Naive thymus-derived CD8-positive, alpha-beta T cell (primary cell): ENCODE measurements around the gene USP46. TPM values are rescaled to one million over a fixed set of nuclear protein-coding genes. Genes with fewer than 3 reads are reported as not detected.
A peak's percentile ranks its signal among the peaks of the same experiment; 100 is the strongest.

ENCODE experiments used
- ATAC-seq, 2 donors: fragments of 150-1000 bp; cut with Tn5 transposase in 1 of 2; sonication (Bioruptor Pico), chemical (Tn5 transposase) in 1 of 2; 1 replicate in 1 of 2; 2 replicates in 1 of 2; pipeline ENCODE4 v1.10.0; 2021; ENCODE audit warnings: mild to moderate bottlenecking in 2 of 2, moderate library complexity in 2 of 2
- POLR2A ChIA-PET: fragments of 350-600 bp; sonication (Branson Sonifier 250); formaldehyde crosslinking; loops from one replicate; lab custom pipeline; 2021; ENCODE audit warnings: antibody characterized with exemption; lab: Charles Lee
- DNase-seq, 10 donors: peaks; one replicate each; pipeline versions ENCODE4 v3.0.0 to v3.0.0-alpha.2; 2020 to 2022
- H3K27ac Mint-ChIP-seq, 10 donors: one replicate each; pipeline ENCODE4 v1.8.0; 2020 to 2022; ENCODE audit warnings: mild to moderate bottlenecking in 10 of 10, mixed read lengths in 10 of 10, moderate library complexity in 4 of 10, inconsistent platforms in 1 of 10
- H3K27me3 Mint-ChIP-seq, 5 donors: one replicate each; pipeline ENCODE4 v1.8.0; 2021 to 2022; ENCODE audit warnings: mixed read lengths in 5 of 5
- H3K36me3 Mint-ChIP-seq, 3 donors: one replicate each; pipeline ENCODE4 v1.8.0; 2020 to 2022; ENCODE audit warnings: mixed read lengths in 3 of 3, mild to moderate bottlenecking in 2 of 3, inconsistent platforms in 1 of 3
- H3K4me1 Mint-ChIP-seq, 4 donors: one replicate each; pipeline ENCODE4 v1.8.0; 2021 to 2022; ENCODE audit warnings: mixed read lengths in 4 of 4
- H3K4me3 Mint-ChIP-seq, 10 donors: one replicate each; pipeline ENCODE4 v1.8.0; 2020 to 2022; ENCODE audit warnings: mild to moderate bottlenecking in 10 of 10, mixed read lengths in 10 of 10, moderate library complexity in 6 of 10, inconsistent platforms in 1 of 10
- H3K9me3 Mint-ChIP-seq, 9 donors: one replicate each; pipeline ENCODE4 v1.8.0; 2020 to 2022; ENCODE audit warnings: mixed read lengths in 9 of 9, mild to moderate bottlenecking in 3 of 9, inconsistent platforms in 1 of 9, moderate library complexity in 1 of 9
- polyA plus RNA-seq, 3 donors: library from polyadenylated mRNA; unstranded; fragments of 300-500 nt; fragmentation: Illumina TruSeq; gene quantifications; one replicate each; pipeline ENCODE4 v1.2.3, GENCODE V29; 2021
- total RNA-seq, 8 experiments: library from RNA in 2 of 8; stranded (reverse) in 2 of 8; gene quantifications; one replicate each; pipeline ENCODE4 v1.2.3 and lab custom pipeline; 2021 to 2026

USP46 gene
- total and polyA plus RNA-seq, 5 experiments from 2014 or later = 0.24 to 3.9 (median 1.5) TPM; not detected in 1

- ATAC-seq (no peak), DNase-seq (no peak)
- Mint-ChIP-seq H3K27ac (no peak overlapping the region), H3K4me3 (no peak overlapping the region), H3K4me1 (no peaks in the 10 kb centered on the region), H3K27me3 (peaks cover 2 to 9% (median 5%) of the 10 kb centered on the region in 5 donors), H3K9me3 (peaks cover 0 to 15% (median 3%) of the 10 kb centered on the region in 9 donors), H3K36me3 (peaks cover 0 to 4% (median 0%) of the 10 kb centered on the region in 3 donors)
- POLR2A ChIA-PET = no interaction called here
Observed at GRCh38 chr4:52675111-52675510, 16.0 kb upstream of the USP46 start.

- no peak for ATAC-seq
- POLR2A ChIA-PET = no interaction called here
- Mint-ChIP-seq H3K4me3 (no peak overlapping the region), H3K27ac (no peak overlapping the region), H3K4me1 (no peaks in the 10 kb centered on the region), H3K27me3 (peaks cover 16 to 45% (median 22%) of the 10 kb centered on the region in 5 donors), H3K36me3 (peaks cover 3 to 6% (median 4%) of the 10 kb centered on the region in 3 donors), H3K9me3 (peaks cover 0 to 15% (median 3%) of the 10 kb centered on the region in 9 donors)
- no peak for DNase-seq
Observed at GRCh38 chr4:52670739-52671138, 11.6 kb upstream of the USP46 start.

GRCh38 chr4:52670121-52670520 is 11.0 kb upstream of the USP46 start:
- peak overlapping the region in 1 of 10 donors; percentile 73 for H3K27ac Mint-ChIP-seq

GRCh38 chr4:52665592-52665991 is 6.5 kb upstream of the USP46 start:
- Mint-ChIP-seq H3K9me3 (peaks cover 0 to 6% (median 0%) of the 10 kb centered on the region in 9 donors), H3K36me3 (peaks cover 3 to 11% (median 8%) of the 10 kb centered on the region in 3 donors), H3K4me3 (no peak overlapping the region), H3K27me3 (peaks cover 31 to 78% (median 47%) of the 10 kb centered on the region in 5 donors), H3K4me1 (peaks cover 2 to 4% (median 3%) of the 10 kb centered on the region in 4 donors), H3K27ac (no peak overlapping the region)
- POLR2A ChIA-PET = no interaction called here
- DNase-seq (no peak), ATAC-seq (peak in 1 of 2 donors; percentile 49)

More at GRCh38 chr4:52670121-52670520, 11.0 kb upstream of the USP46 start:
- ATAC-seq (no peak), DNase-seq (no peak)
- Mint-ChIP-seq H3K4me1 (peaks cover 0 to 2% (median 0%) of the 10 kb centered on the region in 4 donors), H3K9me3 (peaks cover 0 to 15% (median 3%) of the 10 kb centered on the region in 9 donors), H3K36me3 (peaks cover 3 to 6% (median 4%) of the 10 kb centered on the region in 3 donors), H3K4me3 (no peak overlapping the region), H3K27me3 (peaks cover 19 to 51% (median 27%) of the 10 kb centered on the region in 5 donors)
- POLR2A ChIA-PET = no interaction called here

- Mint-ChIP-seq H3K4me3 (no peak overlapping the region), H3K36me3 (peaks cover 3 to 15% (median 8%) of the 10 kb centered on the region in 3 donors), H3K4me1 (peaks cover 8 to 11% (median 10%) of the 10 kb centered on the region in 4 donors), H3K27me3 (peaks cover 30 to 74% (median 48%) of the 10 kb centered on the region in 5 donors), H3K27ac (no peak overlapping the region), H3K9me3 (peaks cover 0 to 6% (median 0%) of the 10 kb centered on the region in 9 donors)
- POLR2A ChIA-PET = no interaction called here
- DNase-seq (no peak), ATAC-seq (no peak)
Observed at GRCh38 chr4:52664479-52664878, 5.4 kb upstream of the USP46 start.

- H3K4me3 Mint-ChIP-seq = no peak overlapping the region
- peaks cover 0 to 6% (median 0%) of the 10 kb centered on the region in 9 donors for H3K9me3 Mint-ChIP-seq
- DNase-seq = no peak
- H3K36me3 Mint-ChIP-seq = peaks cover 0 to 9% (median 8%) of the 10 kb centered on the region in 3 donors
- no peak overlapping the region for H3K27ac Mint-ChIP-seq
- H3K27me3 Mint-ChIP-seq = peaks cover 17 to 60% (median 33%) of the 10 kb centered on the region in 5 donors
- POLR2A ChIA-PET = no interaction called here
- H3K4me1 Mint-ChIP-seq = peaks cover 8 to 19% (median 16%) of the 10 kb centered on the region in 4 donors
- ATAC-seq = no peak
Observed at GRCh38 chr4:52661966-52662690, 3.0 kb upstream of the USP46 start.

- Mint-ChIP-seq H3K27me3 (peaks cover 18 to 51% (median 27%) of the 10 kb centered on the region in 5 donors), H3K4me1 (peaks cover 10 to 20% (median 18%) of the 10 kb centered on the region in 4 donors), H3K36me3 (peaks cover 0 to 9% (median 8%) of the 10 kb centered on the region in 3 donors), H3K27ac (peak overlapping the region in 2 of 10 donors; percentile 28 to 65), H3K9me3 (peaks cover 0 to 6% (median 0%) of the 10 kb centered on the region in 9 donors), H3K4me3 (peak overlapping the region; percentile 15 to 89 (median 64))
- DNase-seq (no peak), ATAC-seq (no peak)
- POLR2A ChIA-PET = no interaction called here
Observed at GRCh38 chr4:52660643-52661042, 1.5 kb upstream of the USP46 start.

- DNase-seq = peak in 1 of 10 donors; percentile 6
- H3K36me3 Mint-ChIP-seq = peaks cover 0 to 9% (median 8%) of the 10 kb centered on the region in 3 donors
- H3K27ac Mint-ChIP-seq = peak overlapping the region in 7 of 10 donors; percentile 58 to 85 (median 65)
- H3K4me1 Mint-ChIP-seq = peaks cover 8 to 21% (median 18%) of the 10 kb centered on the region in 4 donors
- peaks cover 15 to 43% (median 20%) of the 10 kb centered on the region in 5 donors for H3K27me3 Mint-ChIP-seq
- peaks cover 0 to 6% (median 0%) of the 10 kb centered on the region in 9 donors for H3K9me3 Mint-ChIP-seq
- H3K4me3 Mint-ChIP-seq = peak overlapping the region; percentile 74 to 91 (median 86)
- peak; percentile 24 to 41 for ATAC-seq
- POLR2A ChIA-PET = interaction anchor here (2.7 kb wide), 1 partner anchor 53 kb away, joined by 13 read pairs; no protein-coding TSS in a partner anchor
Observed at GRCh38 chr4:52659722-52660261, 691 bp upstream of the USP46 start.

GRCh38 chr4:52658641-52659000 is 480 bp downstream of the USP46 start:
- Mint-ChIP-seq H3K27me3 (peaks cover 15 to 39% (median 15%) of the 10 kb centered on the region in 5 donors), H3K27ac (peak overlapping the region in 1 of 10 donors; percentile 52), H3K36me3 (peaks cover 0 to 9% (median 8%) of the 10 kb centered on the region in 3 donors), H3K4me3 (peak overlapping the region; percentile 26 to 87 (median 69)), H3K9me3 (peaks cover 0 to 6% (median 0%) of the 10 kb centered on the region in 9 donors), H3K4me1 (peaks cover 8 to 21% (median 18%) of the 10 kb centered on the region in 4 donors)
- ATAC-seq (peak in 1 of 2 donors; percentile 19), DNase-seq (no peak)
- POLR2A ChIA-PET = interaction anchor here (1.0 to 2.7 kb wide), 2 partner anchors 54 to 63 kb away, joined by 3 to 13 read pairs; no protein-coding TSS in a partner anchor

- DNase-seq (peak in 1 of 10 donors; percentile 57), ATAC-seq (no peak)
- H3K27ac Mint-ChIP-seq = peak overlapping the region in 5 of 10 donors; percentile 37 to 67 (median 52)
- peaks cover 8 to 21% (median 18%) of the 10 kb centered on the region in 4 donors for H3K4me1 Mint-ChIP-seq
- peaks cover 0 to 9% (median 8%) of the 10 kb centered on the region in 3 donors for H3K36me3 Mint-ChIP-seq
- POLR2A ChIA-PET = interaction anchor here (0.5 to 2.7 kb wide), 3 partner anchors 55 to 206 kb away, joined by 3 to 13 read pairs (median 3); no protein-coding TSS in a partner anchor
- peaks cover 0 to 6% (median 0%) of the 10 kb centered on the region in 9 donors for H3K9me3 Mint-ChIP-seq
- H3K4me3 Mint-ChIP-seq = peak overlapping the region; percentile 42 to 82 (median 69)
- H3K27me3 Mint-ChIP-seq = peaks cover 15 to 33% (median 15%) of the 10 kb centered on the region in 5 donors
Observed at GRCh38 chr4:52657618-52658501, 1.2 kb downstream of the USP46 start.

- POLR2A ChIA-PET = interaction anchor here (0.5 to 2.7 kb wide), 2 partner anchors 55 to 207 kb away, joined by 3 to 13 read pairs; no protein-coding TSS in a partner anchor
- H3K4me3 Mint-ChIP-seq = peak overlapping the region in 9 of 10 donors; percentile 42 to 82 (median 68)
- peaks cover 8 to 21% (median 18%) of the 10 kb centered on the region in 4 donors for H3K4me1 Mint-ChIP-seq
Observed at GRCh38 chr4:52657292-52657617, 1.8 kb downstream of the USP46 start.

More at GRCh38 chr4:52657292-52657617, 1.8 kb downstream of the USP46 start:
- peaks cover 0 to 4% (median 3%) of the 10 kb centered on the region in 3 donors for H3K36me3 Mint-ChIP-seq
- no peak for DNase-seq
- H3K9me3 Mint-ChIP-seq = peaks cover 0 to 3% (median 0%) of the 10 kb centered on the region in 9 donors
- peak overlapping the region in 4 of 10 donors; percentile 28 to 66 (median 44) for H3K27ac Mint-ChIP-seq
- no peak for ATAC-seq
- H3K27me3 Mint-ChIP-seq = peaks cover 10 to 27% (median 13%) of the 10 kb centered on the region in 5 donors
